Activated T-helper 1 cell treated with Interleukin-2 at 50 U/mL for 16 hours (primary cell): Measurements from ENCODE around the gene RADIL.
"Not testable (repeated sequence)": the region's sequence is repeated elsewhere in the genome, so short reads cannot be mapped to it uniquely, and the experiment has no call there.

ENCODE experiments used
- DNase-seq: peaks from one replicate; pipeline ENCODE4 v3.0.0-alpha.2; 2020; ENCODE audit warnings: low read depth

The RADIL gene

DNA sequence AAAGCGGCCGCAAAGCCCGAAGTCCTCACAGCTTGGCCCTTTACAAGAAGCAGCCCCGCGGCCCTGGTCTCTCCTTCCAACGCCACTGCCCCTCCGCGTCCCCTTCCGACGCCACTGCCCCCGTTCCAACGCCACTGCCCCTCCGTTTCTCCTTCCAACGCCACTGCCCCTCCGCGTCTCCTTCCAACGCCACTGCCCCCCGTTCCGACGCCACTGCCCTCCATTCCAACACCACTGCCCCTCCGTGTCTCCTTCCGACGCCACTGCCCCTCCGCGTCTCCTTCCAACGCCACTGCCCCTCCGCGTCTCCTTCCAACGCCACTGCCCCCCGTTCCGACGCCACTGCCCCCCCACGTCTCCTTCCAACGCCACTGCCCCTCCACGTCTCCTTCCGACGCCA is 75.0 kb downstream of the RADIL start:
- no peak for DNase-seq

DNA sequence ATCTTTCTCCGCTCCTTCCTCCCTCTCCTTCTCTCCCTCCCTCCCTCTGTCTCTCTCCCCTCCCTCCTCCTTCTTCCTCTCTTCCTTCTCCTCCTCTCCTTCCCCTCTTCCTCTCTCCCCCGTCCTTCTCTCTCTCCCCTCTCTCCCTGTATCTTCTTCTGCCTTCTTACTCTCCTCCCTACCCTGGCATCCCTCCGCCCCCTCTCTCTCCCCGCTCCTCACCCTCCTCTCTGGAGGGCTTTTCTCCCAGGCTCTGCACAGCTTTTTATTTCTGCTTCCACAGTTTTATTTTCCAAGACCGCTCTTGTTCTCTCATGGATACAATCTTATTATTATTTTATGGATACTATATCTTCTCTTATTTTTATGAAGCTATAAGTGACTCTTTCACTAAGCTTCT is 75.5 kb downstream of the RADIL start:
- DNase-seq: no peak

DNA sequence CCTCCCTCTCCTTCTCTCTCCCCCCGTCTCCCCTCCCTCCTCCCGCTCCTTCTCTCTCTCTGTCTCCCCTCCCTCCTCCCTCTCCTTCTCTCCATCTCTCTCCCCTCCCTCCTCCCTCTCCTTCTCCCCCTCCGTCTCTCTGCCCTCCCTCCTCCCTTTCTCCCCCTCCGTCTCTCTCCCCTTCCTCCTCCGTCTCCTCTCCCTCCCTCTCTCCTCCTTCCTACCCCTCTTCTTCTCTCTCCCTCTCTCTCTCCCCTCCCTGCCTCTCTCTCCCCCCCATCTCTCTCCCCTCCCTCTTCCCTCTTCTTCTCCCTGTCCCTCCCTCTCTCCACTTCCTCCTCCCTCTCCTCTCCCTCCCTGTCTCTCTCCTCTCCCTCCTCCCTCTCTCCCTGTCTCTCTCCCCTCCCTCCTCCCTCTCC is 75.9 kb downstream of the RADIL start:
- no peak for DNase-seq

DNA sequence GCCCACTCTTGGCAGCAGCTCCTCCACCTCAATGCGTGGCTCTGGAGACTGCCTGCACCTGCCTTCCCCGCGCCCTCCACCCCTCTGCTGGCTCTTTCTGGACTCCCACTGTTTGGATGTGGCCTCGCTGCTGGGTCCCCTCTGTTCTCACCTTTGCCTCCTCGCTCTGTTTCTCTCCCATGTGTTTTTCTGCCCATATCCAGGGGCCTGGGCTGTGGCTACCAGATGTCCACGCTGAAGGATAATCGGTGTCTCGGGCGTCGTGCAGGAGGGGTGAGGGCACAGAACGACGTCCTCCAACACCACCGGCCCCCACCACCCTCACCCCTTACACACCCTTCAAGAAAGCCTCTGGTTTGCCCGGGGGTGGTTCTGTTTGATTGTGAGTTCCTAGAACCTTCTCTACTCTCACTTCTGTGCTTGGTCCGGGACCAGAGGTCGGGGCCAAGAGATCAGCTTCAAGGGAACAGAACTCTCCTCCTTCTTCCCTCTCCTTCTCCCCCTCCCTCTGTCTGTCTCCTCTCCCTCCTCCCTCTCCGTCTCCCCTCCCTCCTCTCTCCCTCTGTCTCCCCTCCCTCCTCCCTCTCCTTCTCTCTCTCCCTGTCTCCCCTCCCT is 76.4 kb downstream of the RADIL start:
- DNase-seq: no peak

DNA sequence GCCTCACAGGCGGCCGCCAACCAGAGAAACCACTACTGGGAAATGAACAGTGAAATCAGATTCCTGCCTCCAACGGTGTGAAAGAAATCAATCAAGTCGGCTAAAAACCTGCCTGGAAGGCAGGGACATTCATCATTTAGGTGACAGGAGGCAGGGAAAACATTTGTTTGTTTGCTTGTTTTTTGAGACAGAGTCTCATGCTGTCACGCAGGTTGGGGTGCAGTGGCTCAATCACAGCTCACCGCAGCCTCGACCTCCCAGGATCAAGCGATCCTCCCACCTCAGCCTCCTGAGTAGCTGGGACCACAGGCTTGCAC is 77.6 kb downstream of the RADIL start:
- DNase-seq: no peak

DNA sequence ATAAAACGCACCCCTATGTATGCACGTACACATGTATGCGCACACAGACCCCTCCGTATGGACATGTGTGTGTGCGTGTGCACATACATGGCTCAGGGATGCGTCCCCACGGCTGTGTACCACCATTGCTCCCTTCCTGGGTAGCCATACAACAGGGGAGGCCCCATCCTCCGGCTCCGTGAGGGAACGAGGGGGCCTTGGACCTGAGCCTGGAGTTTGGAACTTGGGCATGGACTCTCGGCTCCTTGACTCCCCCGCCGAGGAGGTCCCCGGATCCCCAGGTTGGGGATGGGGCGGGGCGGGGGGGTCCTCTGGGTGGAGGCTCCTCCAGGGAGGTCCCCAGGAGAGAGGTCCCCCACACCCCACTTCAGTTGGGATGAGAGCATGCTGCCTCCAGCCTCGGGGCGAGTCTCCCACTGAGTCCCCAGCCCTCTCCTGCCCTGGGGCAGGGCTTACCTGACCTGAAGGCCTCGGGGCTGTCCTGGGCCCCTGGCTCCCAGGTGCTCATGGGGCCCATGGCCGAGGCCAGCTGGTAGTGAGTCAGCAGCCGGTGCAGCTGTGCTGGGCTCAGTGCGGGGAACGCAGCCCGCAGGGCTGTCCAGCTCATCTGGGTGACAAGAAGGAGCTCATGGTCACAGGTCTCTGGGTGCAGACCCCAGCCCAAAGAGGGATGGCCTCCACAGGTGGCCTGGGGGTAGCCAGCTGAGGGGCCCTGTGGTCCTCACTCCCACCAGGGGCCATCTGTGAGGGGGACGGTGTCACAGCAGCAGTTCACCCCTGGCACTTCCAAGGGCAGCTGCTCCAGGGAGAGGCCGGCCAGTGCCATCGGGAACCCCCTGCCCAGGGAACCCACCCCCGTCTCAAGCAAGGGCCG is 78.2 kb downstream of the RADIL start:
- no peak for DNase-seq

DNA sequence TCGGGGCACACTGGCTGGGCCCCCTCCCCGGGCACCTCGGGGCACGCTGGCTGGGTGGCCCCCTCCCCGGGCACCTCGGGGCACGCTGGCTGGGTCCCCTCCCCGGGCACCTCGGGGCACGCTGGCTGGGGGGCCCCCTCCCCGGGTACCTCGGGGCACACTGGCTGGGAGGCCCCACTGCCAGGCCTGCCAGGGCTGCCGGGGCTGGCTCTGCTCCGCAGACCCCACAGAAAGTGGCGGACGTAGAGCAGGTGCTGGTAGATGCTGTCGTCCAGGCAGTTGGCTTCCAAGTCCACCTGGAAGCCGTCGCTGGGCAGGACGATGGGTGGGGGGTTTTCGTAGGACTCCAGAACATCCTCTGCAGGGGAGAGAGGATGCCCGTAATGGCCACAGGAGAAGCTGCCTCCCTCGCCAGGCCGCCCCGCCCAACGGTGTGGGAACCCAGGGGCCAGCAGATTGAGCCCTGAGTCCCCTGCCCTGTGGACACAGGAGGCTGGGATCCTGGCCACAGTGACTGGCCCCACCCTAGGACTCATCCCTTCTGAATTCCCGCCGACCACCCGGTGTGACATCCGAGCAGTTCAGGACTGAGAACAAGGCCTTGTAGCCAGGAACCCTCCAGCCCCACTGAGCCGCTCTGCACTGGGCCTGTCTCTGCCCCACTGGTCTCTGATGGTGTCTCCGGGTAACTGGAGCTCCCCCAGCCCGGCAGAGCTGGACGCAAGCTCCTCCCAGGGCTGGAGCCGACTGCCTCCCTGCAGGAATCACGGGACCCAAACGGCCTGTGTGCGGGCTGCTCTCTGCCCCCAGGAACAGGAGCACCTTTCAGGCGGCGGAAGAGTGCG is 79.9 kb downstream of the RADIL start:
- DNase-seq: no peak

DNA sequence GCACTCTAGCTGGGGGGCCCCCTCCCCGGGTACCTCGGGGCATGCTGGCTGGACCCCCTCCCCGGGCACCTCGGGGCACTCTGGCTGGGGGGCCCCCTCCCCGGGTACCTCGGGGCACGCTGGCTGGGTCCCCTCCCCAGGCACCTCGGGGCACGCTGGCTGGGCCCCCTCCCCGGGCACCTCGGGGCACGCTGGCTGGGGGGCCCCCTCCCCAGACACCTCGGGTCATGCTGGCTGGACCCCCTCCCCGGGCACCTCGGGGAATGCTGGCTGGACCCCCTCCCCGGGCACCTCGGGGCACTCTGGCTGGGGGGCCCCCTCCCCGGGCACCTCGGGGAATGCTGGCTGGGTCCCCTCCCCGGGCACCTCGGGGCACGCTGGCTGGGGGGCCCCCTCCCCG is 80.9 kb downstream of the RADIL start:
- DNase-seq: not testable (repeated sequence)

DNA sequence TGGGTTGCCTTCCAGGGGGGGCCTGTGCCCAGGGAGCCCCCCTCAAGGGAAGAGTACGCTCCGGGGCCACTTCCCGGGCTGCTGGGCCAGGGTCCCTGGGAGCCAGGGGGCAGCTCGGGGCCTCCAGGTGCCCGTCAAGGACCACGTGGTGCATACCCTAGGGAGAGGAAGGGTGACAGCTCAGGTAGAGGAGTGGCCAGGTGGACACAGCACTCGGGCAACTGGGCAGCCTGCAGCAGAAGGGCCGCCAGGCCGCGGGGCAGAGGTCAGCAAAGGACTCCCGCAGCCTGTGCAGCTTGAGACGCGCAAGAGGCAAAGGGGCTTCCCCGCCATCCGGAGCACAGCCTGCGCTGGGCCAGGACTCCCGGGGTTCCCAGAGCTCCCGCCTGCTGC is 81.7 kb downstream of the RADIL start:
- no peak for DNase-seq

DNA sequence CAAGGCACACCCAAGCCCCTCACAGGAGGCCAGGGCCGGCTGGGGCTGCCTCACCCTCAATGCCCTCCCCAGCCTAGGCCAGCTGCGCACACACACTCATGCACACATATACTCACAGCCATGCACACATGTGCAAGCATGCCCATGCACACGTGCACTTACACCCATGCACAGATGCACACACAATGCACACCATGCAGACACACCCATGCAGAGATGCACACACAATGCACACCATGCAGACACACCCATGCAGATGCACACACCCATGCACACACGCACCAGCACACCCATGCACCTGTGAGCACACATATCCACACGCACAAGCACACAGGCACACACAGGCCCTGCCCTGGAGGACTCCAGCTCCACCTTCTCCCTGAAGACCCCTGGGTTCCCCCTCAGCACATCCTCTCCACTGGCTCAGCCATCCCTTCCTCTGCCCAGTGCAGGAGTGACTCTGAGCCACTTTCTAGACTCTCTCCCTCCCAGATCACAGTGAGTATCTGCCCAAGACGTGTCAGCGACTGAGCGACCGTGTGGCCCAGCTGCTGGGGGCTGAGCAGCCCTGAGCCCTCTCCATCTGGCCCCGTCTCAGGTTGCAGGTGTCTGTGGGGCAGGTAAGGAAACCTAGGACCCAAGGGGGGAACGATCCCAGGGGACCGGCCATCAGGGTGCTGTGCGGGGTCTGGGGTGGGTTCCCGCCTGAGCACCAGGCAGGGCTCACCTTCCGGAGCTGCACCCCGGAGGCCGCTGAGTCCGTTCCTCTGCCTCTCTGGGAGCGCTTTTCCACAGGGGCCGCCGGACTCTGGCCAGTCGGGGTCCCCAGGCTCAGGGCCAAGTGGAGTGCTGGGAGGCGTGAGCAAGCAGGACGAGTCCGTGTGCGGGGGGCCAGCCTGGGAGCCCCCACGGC is 82.3 kb downstream of the RADIL start:
- DNase-seq: no peak

DNA sequence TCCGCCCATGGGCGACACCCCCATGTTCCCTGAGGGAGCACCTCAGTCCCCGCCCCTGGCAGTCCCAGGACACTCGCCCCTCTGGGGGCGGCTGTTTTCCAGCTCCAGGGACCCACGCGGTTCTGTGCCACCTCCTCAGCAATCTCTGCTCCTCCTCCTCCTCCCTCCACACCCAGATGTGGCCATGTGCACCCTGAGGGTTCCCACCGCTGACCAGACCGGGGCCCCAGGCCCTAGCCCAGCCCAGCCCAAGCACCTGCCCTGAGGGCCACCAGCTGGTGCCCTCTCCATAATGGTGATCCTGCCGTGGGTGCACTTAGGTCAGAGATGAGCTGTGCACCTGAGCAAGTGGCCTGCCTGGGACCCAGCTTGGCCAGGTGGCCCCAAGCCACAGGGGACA is 83.0 kb downstream of the RADIL start:
- DNase-seq: no peak

DNA sequence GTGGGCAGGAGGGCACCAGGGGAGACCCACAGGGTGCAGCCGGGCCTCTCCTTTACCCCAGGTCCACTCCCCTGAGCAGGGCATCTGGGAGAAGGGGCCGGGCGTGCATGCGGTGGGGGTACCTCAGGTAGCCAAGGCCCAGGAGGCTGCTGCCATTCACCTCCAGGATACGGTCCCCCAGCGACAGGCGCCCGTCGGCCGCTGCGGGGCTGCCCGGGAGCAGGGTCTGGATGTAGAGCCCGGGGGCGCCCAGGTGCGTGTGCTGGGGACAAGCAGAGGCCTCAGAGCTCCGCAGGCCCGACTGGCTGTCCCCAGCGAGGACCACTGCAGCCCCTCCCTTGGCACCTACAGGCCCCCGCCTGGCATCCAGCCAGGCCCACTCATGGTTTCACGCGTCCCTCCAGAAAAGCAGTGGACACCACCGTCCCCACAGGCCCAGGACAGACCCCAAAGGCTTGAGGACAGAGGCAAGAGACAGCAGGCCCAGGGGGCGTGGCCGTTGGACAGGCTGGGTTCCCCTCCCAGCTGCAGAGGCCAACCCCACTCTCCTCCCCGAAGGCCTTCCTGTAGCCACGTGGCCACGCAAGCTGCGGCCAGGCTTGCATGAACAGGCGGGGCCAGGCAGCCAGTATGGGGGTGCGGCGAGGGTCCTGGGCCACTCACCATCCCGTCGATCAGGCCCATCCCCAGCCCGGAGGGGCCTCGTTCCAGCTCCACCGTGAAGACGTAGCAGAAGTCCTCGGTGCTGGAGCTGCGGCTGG is 83.8 kb downstream of the RADIL start:
- no peak for DNase-seq

DNA sequence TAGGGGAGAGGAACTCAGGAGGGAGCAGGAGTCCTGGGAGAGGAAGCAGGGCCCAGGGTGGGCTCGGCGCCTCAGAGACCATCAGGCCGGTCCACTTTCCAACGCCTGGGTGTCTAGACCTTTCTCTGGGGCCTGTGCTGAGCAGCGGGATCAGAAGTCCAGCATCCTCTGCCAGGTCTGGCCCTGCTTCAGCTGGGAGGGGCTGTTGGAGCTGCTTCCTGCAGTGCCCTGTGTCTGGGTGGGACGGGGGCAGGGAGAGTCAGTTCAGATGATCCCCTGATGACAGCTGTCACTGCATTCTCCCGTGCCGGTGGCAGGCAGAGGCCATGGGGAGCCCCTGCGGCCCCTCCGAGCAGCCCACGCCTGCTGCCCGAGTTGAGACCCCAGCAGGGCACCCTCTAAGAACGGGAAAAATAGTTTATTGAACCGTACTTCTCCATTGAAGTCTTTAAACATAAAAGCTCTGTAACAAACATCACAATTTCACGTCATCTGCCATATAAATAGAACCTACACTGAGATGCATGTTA is 84.7 kb downstream of the RADIL start:
- DNase-seq: no peak

DNA sequence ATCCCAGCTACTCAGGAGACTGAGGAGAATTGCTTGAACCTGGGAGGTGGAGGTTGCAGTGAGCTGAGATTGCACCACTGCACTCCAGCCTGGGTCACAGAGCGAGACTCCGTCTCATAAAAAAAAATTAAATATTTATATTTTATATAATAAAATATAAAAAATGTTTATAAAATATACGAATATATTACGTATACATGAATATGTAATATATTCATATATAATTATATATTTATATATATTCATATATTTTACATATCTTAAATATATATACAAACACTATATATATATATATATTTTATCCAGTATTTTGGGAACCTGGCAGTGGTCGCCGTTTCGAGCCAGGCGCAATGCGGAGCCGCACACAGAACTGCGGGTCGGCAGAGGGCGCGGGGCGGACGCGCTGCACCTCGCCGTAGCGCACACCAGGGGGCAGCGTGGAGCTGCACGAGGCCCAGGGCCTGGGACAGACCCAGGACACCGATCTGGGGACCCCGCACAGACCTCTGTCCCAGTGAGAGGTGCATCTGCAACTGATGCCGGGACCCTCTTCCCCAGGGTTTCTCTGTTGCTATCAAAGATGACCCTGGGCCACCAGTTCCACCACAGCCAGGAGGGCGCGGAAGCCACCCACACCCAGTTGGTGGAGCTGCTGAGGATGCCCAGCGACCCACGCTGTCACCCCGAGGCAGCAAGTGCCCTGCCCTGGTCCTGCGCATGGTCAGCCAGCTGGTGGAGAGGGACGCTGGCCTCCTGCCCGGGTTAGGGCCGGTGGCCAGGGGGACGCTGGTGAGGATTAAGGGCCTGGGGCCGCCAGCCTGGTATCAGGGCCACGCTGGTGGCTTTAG is 85.4 kb downstream of the RADIL start:
- peak; percentile 42 for DNase-seq

DNA sequence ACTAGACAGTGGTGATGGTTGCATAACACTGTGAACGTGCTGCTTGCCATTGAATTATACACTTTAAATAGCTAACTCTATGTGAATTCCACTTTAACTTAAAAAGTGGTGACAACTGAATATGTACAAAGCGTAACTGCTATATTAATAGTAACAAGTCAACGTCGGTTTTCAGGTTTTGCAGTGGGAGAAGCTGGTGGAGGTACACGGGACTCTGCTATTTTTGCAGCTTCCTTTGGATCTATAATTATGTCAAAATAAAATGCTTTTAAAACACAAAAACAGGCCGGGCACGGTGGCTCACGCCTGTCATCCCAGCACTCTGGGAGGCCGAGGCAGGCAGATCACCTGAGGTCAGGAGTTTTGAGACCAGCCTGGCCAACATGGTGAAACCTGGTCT is 87.1 kb downstream of the RADIL start:
- DNase-seq: no peak

DNA sequence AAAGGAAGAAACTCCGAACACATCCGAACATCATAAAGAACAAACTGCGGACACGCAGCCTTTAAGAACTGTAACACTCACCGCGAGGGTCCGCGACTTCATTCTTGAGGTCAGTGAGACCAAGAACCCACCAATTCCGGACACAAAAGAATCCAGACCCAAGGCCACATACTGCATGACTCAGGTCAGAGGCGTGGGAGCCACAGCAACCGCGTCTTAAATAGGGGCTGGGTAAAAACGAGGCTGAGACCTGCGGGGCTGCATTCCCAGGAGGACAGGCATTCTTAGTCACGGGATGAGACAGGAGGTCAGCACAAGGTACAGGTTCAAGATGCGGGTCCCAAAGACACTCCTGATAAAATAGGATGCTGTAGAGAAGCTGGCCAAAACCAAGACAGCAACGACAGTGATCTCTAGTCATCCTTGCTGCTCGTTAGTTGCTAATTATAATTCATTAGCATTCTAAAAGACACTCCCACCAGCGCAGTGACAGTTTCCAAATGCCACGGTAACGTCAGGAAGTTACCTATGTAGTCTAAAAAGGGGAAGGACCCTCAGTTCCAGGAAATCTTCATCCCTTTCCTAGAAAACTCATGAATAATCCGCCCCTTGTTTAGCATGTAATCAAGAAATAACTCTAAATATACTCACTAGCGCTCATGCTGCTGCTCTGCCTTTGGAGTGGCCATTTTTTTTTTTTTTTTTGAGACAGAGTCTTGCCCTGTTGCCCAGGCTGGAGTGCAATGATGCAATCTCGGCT is 88.7 kb downstream of the RADIL start:
- no peak for DNase-seq

DNA sequence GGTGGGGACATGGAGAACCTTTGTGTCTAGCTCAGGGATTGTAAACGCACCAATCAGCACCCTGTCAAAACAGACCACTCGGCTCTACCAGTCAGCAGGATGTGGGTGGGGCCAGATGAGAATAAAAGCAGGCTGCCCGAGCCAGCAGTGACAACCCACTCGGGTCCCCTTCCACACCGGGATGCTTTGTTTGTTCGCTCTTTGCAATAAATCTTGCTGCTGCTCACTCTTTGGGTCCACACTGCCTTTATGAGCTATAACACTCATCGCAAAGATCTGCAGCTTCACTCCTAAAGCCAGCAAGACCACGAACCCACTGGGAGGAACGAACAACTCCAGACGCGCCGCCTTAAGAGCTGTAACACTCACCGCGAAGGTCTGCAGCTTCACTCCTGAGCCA is 89.3 kb downstream of the RADIL start:
- DNase-seq: not testable (repeated sequence)

DNA sequence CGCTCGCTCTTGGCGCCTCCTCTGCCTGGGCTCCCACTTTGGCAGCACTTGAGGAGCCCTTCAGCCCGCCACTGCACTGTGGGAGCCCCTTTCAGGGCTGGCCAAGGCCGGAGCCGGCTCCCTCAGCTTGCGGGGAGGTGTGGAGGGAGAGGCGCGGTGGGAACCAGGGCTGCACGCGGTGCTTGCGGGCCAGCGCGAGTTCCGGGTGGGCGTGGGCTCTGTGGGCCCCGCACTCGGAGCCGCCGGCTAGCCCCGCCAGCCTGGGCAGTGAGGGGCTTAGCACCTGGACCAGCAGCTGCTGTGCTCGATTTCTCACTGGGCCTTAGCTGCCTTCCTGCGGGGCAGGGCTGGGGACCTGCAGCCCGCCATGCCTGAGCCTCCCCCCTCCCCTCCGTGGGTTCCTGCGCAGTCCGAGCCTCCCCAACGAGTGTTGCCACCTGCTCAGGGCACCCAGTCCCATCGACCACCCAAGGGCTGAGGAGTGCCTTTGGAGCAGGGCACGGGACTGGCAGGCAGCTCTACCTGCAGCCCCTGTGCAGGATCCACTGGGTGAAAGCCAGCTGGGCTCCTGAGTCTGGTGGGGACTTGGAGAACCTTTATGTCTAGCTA is 90.0 kb downstream of the RADIL start:
- not testable (repeated sequence) for DNase-seq
